CMK (cell line): ENCODE data around the gene CYP27C1.

Source experiments
- DNase-seq: peaks from one replicate; pipeline ENCODE4 v3.0.0-alpha.2; 2010; ENCODE audit warnings: low read depth

Gene CYP27C1

GRCh38 chr2:127193164-127193966 lies 26.7 kb downstream of the CYP27C1 start:
- DNase-seq = no peak

DNA sequence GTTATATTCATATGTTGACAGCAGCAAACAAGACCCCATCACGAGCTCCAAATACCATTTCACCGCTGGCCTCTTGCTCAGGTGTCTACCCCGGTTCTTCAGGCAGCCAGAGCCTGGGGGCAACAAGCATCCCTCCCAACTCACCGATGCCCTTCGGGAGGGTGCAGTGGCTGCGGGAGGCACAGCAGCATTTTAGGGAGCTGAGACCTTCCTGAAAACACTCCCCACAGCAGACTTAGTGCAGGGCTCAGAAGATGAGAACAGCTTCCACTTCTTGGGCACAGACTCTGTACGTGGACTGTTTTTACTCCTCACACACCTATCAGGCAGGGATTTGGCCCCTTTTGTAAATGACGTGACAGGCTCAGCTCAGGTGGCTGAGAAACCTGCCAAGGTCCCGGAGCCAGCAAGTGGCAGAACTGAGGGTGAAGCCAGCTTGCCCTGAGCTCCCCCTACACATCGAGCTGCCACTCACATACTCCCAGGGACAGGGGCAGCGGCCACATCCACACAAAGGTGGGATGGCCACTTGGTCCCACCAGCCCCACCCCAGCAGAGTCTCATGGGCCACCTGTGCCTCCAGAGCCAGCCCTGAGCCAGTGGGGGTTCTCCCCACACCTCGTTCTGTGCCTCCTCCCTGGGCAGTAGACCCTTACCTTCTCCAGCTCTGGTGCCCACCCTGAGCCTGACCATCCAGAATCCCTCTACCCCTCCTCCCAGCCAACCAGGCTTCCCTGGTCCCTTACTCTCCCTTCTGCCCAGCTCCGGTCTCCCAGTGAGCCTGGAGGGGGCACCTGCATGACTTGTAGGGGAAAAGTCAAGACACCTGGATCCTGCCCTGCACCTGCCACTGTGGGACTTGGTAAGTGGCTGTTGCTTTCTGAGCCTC lies 28.5 kb downstream of the CYP27C1 start:
- DNase-seq = no peak

DNA sequence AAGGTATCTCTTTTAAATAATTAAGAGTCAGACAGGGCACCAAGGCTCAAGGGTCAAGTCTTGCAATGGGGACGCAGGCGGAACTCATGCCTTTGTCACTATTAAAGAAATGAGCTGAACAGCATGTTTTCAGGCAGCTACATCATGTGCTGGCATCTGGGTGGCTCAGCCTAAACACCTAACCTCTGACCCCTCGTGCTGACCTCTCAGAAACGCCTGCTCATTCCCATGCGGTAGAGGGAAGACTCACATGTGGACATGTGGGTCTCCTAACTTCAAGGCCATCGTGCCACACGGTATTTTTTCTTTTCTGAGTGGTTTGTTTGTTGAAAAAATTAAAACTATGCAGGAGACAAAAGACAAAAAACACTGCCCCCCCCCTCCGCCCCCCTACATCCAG lies 31.3 kb downstream of the CYP27C1 start:
- DNase-seq = no peak

- no peak for DNase-seq
Measured at GRCh38 chr2:127187831-127188230, 32.3 kb downstream of the CYP27C1 start.

- no peak for DNase-seq
Measured at GRCh38 chr2:127187081-127187775, 32.9 kb downstream of the CYP27C1 start.

- no peak for DNase-seq
Measured at GRCh38 chr2:127185705-127186104, 34.4 kb downstream of the CYP27C1 start.

DNA sequence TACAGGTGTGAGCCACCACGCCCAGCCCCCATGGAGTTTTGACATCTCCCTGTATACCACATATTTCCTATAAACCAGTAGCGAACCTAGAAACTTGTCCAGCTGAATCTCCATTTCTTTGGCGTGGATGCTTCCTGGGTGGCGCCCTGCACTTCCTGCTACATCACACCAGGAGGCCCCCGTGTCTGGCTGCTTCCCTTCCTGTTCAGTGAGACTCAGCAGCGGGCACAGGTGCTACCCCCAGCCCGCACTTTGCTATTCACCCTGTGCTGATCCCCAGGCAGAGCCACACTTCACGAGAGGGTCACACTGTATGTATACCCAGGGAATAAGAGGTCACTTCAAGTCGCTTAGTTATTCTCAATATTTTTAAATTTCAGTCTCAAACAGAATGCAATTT lies 35.0 kb downstream of the CYP27C1 start:
- no peak for DNase-seq

DNA sequence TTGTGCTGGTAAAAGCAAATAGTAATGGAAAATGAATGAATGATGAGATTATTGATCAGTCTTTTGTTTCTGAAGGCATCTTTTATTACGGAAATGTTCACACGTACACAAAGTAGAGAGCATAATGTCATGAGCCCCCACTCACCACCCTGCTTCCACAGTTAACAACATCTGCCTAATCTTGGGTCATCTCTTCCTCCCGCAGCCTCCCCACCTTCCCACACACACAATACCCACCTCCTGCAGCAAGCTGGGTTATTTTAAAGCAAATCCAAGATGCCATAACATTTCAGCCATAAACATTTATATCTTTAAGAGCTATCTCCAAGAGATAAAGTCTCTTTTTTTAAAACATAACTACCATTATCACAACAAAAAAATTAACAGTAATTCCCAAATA lies 36.3 kb downstream of the CYP27C1 start:
- no peak for DNase-seq

GRCh38 chr2:127182626-127183458 lies 37.3 kb downstream of the CYP27C1 start:
- no peak for DNase-seq

- DNase-seq = no peak
Measured at GRCh38 chr2:127181851-127182250, 38.2 kb downstream of the CYP27C1 start.

- no peak for DNase-seq
Measured at GRCh38 chr2:127179766-127180165, 40.3 kb downstream of the CYP27C1 start.

DNA sequence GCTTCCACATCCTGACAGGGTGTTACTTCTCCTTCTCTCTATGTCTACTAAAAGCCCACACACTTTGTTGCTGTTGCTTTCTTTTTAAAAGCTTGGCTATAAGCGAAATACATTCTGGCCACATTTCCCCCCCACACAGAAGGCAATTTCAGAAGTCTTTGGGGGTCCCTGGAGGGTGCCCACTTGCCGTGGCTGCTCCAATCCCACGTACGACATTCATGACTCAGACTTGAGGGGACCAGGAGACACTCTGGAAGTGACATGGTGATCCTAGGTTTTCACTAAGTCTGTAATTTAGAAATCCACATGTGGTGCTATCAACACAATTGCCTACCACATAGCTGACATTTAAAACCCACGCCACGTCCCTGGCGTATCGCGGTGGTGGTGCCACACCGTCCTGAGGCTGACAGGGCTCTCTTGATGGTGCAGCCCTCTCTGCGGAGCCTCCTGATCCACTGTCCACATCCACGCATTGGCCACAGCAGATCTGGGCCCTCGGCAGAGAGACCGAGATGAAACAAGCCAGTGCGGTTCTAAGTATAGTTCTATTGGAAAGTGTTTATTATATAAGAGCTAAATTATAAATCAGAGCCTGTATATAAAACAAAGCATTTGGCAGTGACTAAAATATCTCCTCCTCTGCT lies 42.4 kb downstream of the CYP27C1 start:
- no peak for DNase-seq

GRCh38 chr2:127176371-127177311 lies 43.5 kb downstream of the CYP27C1 start:
- no peak for DNase-seq

DNA sequence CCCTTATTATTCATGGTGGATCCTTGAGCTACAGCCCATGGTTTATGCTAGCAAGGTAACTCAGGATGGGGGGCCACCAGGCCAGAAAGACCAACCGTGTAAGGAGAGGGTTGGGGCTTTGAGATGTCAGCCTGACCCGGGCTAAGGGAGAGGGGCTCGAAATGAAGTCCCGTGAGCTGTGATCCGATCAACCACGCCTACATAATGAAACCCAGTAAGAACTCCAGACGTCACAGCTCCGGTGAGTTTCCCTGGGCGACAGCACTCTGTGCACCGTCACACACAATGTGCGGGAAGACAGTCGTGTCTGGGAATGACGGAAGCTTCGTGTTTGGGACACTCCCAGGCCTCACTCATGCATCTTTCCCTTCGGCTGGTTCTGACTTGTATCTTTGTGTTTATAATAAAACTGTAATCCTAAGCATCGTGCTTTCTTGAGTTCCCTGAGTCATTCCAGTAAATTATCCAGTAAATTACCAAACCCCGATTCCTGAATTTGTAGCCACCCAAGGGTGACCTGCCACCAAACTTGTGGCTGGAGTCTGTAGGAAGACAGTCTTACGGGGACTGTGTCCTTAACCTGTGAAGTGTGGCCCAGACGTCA lies 44.2 kb downstream of the CYP27C1 start:
- no peak for DNase-seq

DNA sequence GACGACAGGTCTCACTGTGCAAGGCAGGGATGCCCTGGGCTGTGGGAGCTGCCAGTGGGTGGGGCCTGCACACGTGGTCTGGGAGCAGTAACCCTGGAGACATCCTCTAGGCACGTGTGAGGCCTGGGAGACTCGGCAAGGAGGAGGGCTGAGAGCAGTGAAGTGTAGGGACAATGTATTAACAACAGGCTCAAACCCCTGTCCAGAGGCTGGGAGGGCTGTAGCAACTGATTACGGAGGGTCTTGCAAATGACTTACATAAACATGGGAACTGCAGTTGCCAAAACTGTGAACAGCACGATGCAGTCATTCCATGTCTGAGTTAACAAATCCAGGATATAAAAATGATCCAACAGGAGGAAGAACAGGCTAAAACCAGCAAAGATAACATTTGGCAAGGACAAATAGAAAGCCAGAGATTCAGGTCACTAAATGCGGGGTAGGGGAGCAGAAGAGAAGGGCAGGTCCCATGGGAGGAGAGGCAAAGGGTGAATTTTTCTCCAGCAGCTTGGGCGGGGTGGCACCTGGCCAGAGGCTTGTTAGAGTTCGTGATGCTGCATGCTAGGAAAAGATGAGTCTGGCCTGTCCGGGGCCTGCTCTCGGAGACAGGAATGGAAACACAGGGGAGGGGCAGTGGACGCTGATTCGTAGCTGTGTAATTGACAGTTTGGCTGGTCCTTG lies 44.9 kb downstream of the CYP27C1 start:
- DNase-seq = no peak

DNA sequence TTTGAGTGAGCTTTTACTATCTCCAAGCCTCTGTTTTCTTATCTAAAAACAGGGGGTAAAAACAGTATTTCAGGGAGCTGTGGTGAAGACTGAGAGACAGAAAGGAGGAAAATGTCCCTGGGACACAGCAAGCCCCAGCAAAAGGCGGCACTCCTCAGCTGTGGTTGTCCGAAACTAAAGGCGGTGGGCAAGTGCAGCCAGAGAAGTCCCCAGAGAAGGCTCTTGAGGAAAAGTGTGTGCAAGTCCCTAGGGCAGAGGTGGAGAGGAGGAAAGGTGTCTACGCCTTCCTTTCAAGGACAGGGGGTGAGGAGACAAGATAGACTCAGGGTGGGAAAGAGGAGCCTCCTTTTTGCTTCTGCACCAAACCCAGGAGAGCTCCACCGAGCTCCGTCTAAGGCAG lies 45.5 kb downstream of the CYP27C1 start:
- no peak for DNase-seq

GRCh38 chr2:127174136-127174535 lies 46.0 kb downstream of the CYP27C1 start:
- DNase-seq = no peak

GRCh38 chr2:127173057-127173456 lies 47.0 kb downstream of the CYP27C1 start:
- no peak for DNase-seq

DNA sequence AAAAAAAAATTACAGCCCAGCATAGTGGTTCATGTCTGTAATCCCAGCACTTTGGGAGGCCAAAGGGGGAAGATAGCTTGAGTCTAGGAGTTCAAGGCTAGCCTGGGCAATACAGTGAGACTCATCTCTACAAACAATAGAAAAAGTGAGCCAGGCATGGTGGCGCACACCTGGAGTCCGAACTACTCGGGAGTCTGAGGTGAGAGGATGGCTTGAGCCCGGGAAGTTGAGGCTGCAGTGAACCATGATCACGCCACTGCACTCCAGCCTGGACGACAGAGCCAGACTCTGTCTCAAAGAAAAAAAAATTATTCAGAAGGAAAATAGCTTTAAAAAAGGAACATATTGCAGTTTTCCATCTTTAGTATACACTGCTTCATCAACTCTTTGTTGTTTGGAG lies 47.8 kb downstream of the CYP27C1 start:
- no peak for DNase-seq
